Heart left ventricle (tissue), 13 donors: Measurements from ENCODE around the gene GALNT10.

ENCODE experiments used
- CTCF ChIP-seq, 12 donors: fragments of 200-600 bp; sonication (generic) in 4 of 12; IDR thresholded peaks; one replicate each; pipeline versions ENCODE4 v1.5.0 to v1.8.0; 2018 to 2022; ENCODE audit warnings: antibody characterized with exemption in 12 of 12, mild to moderate bottlenecking in 5 of 12
- POLR2A ChIP-seq, 2 donors: fragments of 450-650 bp; IDR thresholded peaks; one replicate each; pipeline ENCODE4 v1.6.1; 2017; ENCODE audit warnings: antibody characterized with exemption in 2 of 2, mild to moderate bottlenecking in 2 of 2, moderate library complexity in 2 of 2
- donor health status: ischemic (EF 13 %, LVEDD 7.1; RV severe dilation, severe dysfunction).
- donor health status: DM: no; HTN: yes; CAD: no.
- donor health status: DM: no; HTN: no; CAD: no.
- donor health status: ischemic (EF 25% LVEDD 6.9; RV normal size, moderate dysfunction).
- donor health status: ischemic (EF 25% LVEDD 5.7; RV mildly dilated, moderate dysfunction).
- donor health status: ischemic (EF 35%, LVEDD 5.7; RV mildly dilated, moderate dysfunction).
- donor health status: nonischemic (EF 11% LVEDD 7.7; RV severe dilation, severe dysfunction).
- donor health status: DM: yes; HTN: yes; CAD: no.
- donor health status: PGD.
- donor health status: ischemic (EF 29% LVEDD 5.4; RV normal size, mild dysfunction).
- donor health status: nonischemic (EF 23%, LVEDD 6.1; RV moderate dilation, normal function).

GRCh38 chr5:154377754-154378533 lies 187.4 kb downstream of the GALNT10 start:
- TF ChIP-seq CTCF (IDR thresholded peaks at IDR 0.05) (no peak), POLR2A (IDR thresholded peaks at IDR 0.05) (no peak)
